DND-41 (cell line): ENCODE data around the gene S100A4.

Experiments
- EZH2 ChIP-seq: IDR thresholded peaks from 3 replicates; pipeline ENCODE4 v1.6.1; 2012; ENCODE audit warnings: borderline replicate concordance, low read depth, mild to moderate bottlenecking, moderate library complexity, low read length, inconsistent platforms; ENCODE audit not compliant: severe bottlenecking
- TF ChIP-seq, protein P1 (sequence below): IDR thresholded peaks from 2 replicates; pipeline ENCODE4 v1.5.1; 2012; ENCODE audit warnings: borderline replicate concordance, low read length, moderate library complexity, mild to moderate bottlenecking; ENCODE audit not compliant: poor library complexity, severe bottlenecking; ENCODE audit errors: extremely low read depth

GRCh38 chr1:153505576-153505975 lies 40.0 kb downstream of the S100A4 start:
- TF ChIP-seq, protein P1, sequence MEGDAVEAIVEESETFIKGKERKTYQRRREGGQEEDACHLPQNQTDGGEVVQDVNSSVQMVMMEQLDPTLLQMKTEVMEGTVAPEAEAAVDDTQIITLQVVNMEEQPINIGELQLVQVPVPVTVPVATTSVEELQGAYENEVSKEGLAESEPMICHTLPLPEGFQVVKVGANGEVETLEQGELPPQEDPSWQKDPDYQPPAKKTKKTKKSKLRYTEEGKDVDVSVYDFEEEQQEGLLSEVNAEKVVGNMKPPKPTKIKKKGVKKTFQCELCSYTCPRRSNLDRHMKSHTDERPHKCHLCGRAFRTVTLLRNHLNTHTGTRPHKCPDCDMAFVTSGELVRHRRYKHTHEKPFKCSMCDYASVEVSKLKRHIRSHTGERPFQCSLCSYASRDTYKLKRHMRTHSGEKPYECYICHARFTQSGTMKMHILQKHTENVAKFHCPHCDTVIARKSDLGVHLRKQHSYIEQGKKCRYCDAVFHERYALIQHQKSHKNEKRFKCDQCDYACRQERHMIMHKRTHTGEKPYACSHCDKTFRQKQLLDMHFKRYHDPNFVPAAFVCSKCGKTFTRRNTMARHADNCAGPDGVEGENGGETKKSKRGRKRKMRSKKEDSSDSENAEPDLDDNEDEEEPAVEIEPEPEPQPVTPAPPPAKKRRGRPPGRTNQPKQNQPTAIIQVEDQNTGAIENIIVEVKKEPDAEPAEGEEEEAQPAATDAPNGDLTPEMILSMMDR: no peak
- no peak for TF ChIP-seq EZH2
